ENCODE data around the gene DNASE1L2. TPM values are rescaled to one million over a fixed set of nuclear protein-coding genes. Genes with fewer than 3 reads are reported as not detected.

The DNASE1L2 gene
- total and polyA plus RNA-seq, 4 donors, result 0.13 to 0.67 (median 0.28) TPM

GRCh38 chr16:2196162-2196980 is 39.9 kb upstream of the DNASE1L2 start, which contains the start of gene CASKIN1:
Gene CASKIN1 (minus strand): TSS chr16:2196605. CDS start chr16:2196432, 173 bp downstream.
- peak within 1 kb of the TSS in 1 of 3 donors; percentile 56 for H3K4me3 ChIP-seq (ENCODE audit: low read depth in 1 of 3, low read length in 3 of 3)

GRCh38 chr16:2196981-2197511 is 39.2 kb upstream of the DNASE1L2 start:
- Histone ChIP-seq H3K4me3 (ENCODE audit: low read depth in 1 of 3, low read length in 3 of 3) (peak overlapping the region in 1 of 3 donors; percentile 56), H3K27me3 (ENCODE audit: control insufficient read depth in 4 of 4, insufficient read depth in 4 of 4, low read length in 3 of 4) (peaks cover 0 to 2% (median 0%) of the 10 kb centered on the region in 4 donors)

More at GRCh38 chr16:2196162-2196980, 39.9 kb upstream of the DNASE1L2 start, which contains the start of gene CASKIN1:
- Histone ChIP-seq H3K4me1 (ENCODE audit: control insufficient read depth in 4 of 4, insufficient read depth in 4 of 4, low read length in 3 of 4) (peaks cover 2 to 11% (median 4%) of the 10 kb centered on the region in 4 donors), H3K36me3 (ENCODE audit: control insufficient read depth in 4 of 4, insufficient read depth in 3 of 4, low read depth in 1 of 4, low read length in 3 of 4) (no peaks in the 10 kb centered on the region), H3K9me3 (ENCODE audit: control insufficient read depth in 4 of 4, low read length in 3 of 4) (no peaks in the 10 kb centered on the region), H3K27me3 (ENCODE audit: control insufficient read depth in 4 of 4, insufficient read depth in 4 of 4, low read length in 3 of 4) (peaks cover 0 to 2% (median 0%) of the 10 kb centered on the region in 4 donors), H3K27ac (ENCODE audit: low read depth in 1 of 2, low read length in 2 of 2) (no peak within 1 kb of the TSS), H3K9ac (ENCODE audit: low read depth in 1 of 2, low read length in 2 of 2) (no peak within 1 kb of the TSS)
- TF ChIP-seq SP1 (IDR thresholded peaks at IDR 0.05) (no peak), HNF4G (IDR thresholded peaks at IDR 0.05) (no peak)
- WGBS, result 1% methylated on average over 114 of the region's 129 CpGs
- no peak for DNase-seq (ENCODE audit: low spot score)

More at GRCh38 chr16:2196981-2197511, 39.2 kb upstream of the DNASE1L2 start:
- Histone ChIP-seq H3K4me1 (ENCODE audit: control insufficient read depth in 4 of 4, insufficient read depth in 4 of 4, low read length in 3 of 4) (peaks cover 2 to 11% (median 4%) of the 10 kb centered on the region in 4 donors), H3K9ac (ENCODE audit: low read depth in 1 of 2, low read length in 2 of 2) (no peak overlapping the region), H3K27ac (ENCODE audit: low read depth in 1 of 2, low read length in 2 of 2) (no peak overlapping the region), H3K36me3 (ENCODE audit: control insufficient read depth in 4 of 4, insufficient read depth in 3 of 4, low read depth in 1 of 4, low read length in 3 of 4) (no peaks in the 10 kb centered on the region), H3K9me3 (ENCODE audit: control insufficient read depth in 4 of 4, low read length in 3 of 4) (no peaks in the 10 kb centered on the region)
- DNase-seq (ENCODE audit: low spot score), result no peak
- 35% methylated on average over 32 of the region's 32 CpGs for WGBS
- no peak for TF ChIP-seq FOXA1 (IDR thresholded peaks at IDR 0.05)
- TF ChIP-seq CTCF (IDR thresholded peaks at IDR 0.05; ENCODE audit: low read depth, low read length, missing input control), result no peak
- TF ChIP-seq HNF4A (conservative IDR thresholded peaks at IDR 0.05), result no peak
- no peak for TF ChIP-seq JUND (IDR thresholded peaks at IDR 0.05)
- TF ChIP-seq HNF4G (IDR thresholded peaks at IDR 0.05), result no peak
- no peak for TF ChIP-seq EGR1 (IDR thresholded peaks at IDR 0.05; ENCODE audit: low read depth in 2 of 2)
- no peak for TF ChIP-seq SP1 (IDR thresholded peaks at IDR 0.05)
- no peak for TF ChIP-seq NR2F2 (IDR thresholded peaks at IDR 0.05)
- TF ChIP-seq FOXA2 (IDR thresholded peaks at IDR 0.05), result no peak
- no peak for TF ChIP-seq ATF3 (IDR thresholded peaks at IDR 0.05)
- no peak for TF ChIP-seq RAD21 (IDR thresholded peaks at IDR 0.05)
- TF ChIP-seq RXRA (IDR thresholded peaks at IDR 0.05), result no peak
- no peak for TF ChIP-seq REST (IDR thresholded peaks at IDR 0.05)
- TF ChIP-seq GABPA (IDR thresholded peaks at IDR 0.05 in 1 of 2, conservative IDR thresholded peaks at IDR 0.05 in 1 of 2), result no peak

Data from liver (tissue), 9 donors.